Measurements from ENCODE around the gene REEP6. TPM values are rescaled to one million over a fixed set of nuclear protein-coding genes. Genes with fewer than 3 reads are reported as not detected.

The REEP6 gene
- total and polyA plus RNA-seq, 4 donors = 16.4 to 449 (median 201) TPM

GRCh38 chr19:1492474-1493006 lies 1.6 kb downstream of the REEP6 start:
- Histone ChIP-seq H3K27ac (ENCODE audit: low read depth in 1 of 2, low read length in 2 of 2) (peak overlapping the region; percentile 77 to 91), H3K4me3 (ENCODE audit: low read depth in 1 of 3, low read length in 3 of 3) (peak overlapping the region in 2 of 3 donors; percentile 65 to 77)

More at GRCh38 chr19:1492474-1493006, 1.6 kb downstream of the REEP6 start:
- Histone ChIP-seq H3K27me3 (ENCODE audit: control insufficient read depth in 4 of 4, insufficient read depth in 4 of 4, low read length in 3 of 4) (no peaks in the 10 kb centered on the region), H3K36me3 (ENCODE audit: control insufficient read depth in 4 of 4, insufficient read depth in 3 of 4, low read depth in 1 of 4, low read length in 3 of 4) (peaks cover 0 to 2% (median 0%) of the 10 kb centered on the region in 4 donors), H3K9ac (ENCODE audit: low read depth in 1 of 2, low read length in 2 of 2) (peak overlapping the region in 1 of 2 donors; percentile 70), H3K4me1 (ENCODE audit: control insufficient read depth in 4 of 4, insufficient read depth in 4 of 4, low read length in 3 of 4) (peaks cover 10 to 38% (median 24%) of the 10 kb centered on the region in 4 donors), H3K9me3 (ENCODE audit: control insufficient read depth in 4 of 4, low read length in 3 of 4) (no peaks in the 10 kb centered on the region)
- no peak for DNase-seq (ENCODE audit: low spot score)
- WGBS = 29% methylated on average over 10 of the region's 10 CpGs
- no peak for TF ChIP-seq ATF3 (IDR thresholded peaks at IDR 0.05)
- TF ChIP-seq, protein P1, sequence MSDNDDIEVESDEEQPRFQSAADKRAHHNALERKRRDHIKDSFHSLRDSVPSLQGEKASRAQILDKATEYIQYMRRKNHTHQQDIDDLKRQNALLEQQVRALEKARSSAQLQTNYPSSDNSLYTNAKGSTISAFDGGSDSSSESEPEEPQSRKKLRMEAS (IDR thresholded peaks at IDR 0.05) = peak; percentile 88
- peak; percentile 66 for TF ChIP-seq ZBTB33 (IDR thresholded peaks at IDR 0.05)
- TF ChIP-seq NR2F2 (IDR thresholded peaks at IDR 0.05) = peak; percentile 92
- TF ChIP-seq REST (IDR thresholded peaks at IDR 0.05) = no peak
- peak; percentile 9 for TF ChIP-seq FOXA1 (IDR thresholded peaks at IDR 0.05)
- peak; percentile 86 to 95 for TF ChIP-seq HNF4A (conservative IDR thresholded peaks at IDR 0.05)
- peak; percentile 72 for TF ChIP-seq YY1 (IDR thresholded peaks at IDR 0.05)
- TF ChIP-seq RXRA (IDR thresholded peaks at IDR 0.05) = peak; percentile 96 to 98
- no peak for TF ChIP-seq FOXA2 (IDR thresholded peaks at IDR 0.05)
- TF ChIP-seq EGR1 (IDR thresholded peaks at IDR 0.05; ENCODE audit: low read depth in 2 of 2) = peak in 1 of 2 donors; percentile 29
- TF ChIP-seq JUND (IDR thresholded peaks at IDR 0.05) = peak; percentile 37 to 51
- TF ChIP-seq SP1 (IDR thresholded peaks at IDR 0.05) = peak; percentile 81
- TF ChIP-seq RAD21 (IDR thresholded peaks at IDR 0.05) = no peak
- TF ChIP-seq HNF4G (IDR thresholded peaks at IDR 0.05) = peak; percentile 52
- TF ChIP-seq CTCF (IDR thresholded peaks at IDR 0.05; ENCODE audit: low read depth, low read length, missing input control) = no peak
- peak; percentile 39 for TF ChIP-seq TAF1 (conservative IDR thresholded peaks at IDR 0.05)
